ENCODE data around the gene CTSO.
A peak's percentile ranks its signal among the peaks of the same experiment; 100 is the strongest.

CTSO gene

DNA sequence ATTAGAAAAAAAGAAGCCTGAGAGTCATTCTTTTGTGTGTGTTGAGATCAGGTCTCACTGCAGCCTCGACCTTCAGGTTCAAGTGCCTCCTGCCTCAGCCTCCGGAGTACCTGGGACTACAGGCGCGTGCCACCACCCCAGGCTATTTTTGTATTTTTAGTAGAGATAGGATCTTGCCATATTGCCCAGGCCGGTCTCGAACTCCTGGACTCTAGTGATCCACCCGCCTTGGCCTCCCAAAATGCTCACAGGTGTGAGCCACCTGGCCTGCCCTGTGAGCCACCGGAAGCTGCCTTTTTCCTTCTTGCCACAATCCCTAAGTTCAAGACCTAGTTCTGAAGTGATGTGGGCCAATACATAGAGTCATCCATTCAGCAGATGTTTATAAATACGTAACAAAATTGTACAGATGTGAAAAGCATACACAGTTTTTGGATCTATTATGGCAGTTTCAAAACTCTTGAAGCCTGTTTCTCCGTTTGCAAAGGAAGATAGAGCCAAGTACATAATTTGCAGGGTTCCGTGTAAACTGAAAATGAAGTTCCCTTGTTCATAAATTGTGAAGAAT is 536 bp upstream of the CTSO start:
- Histone ChIP-seq H3K36me3 (no peaks in the 10 kb centered on the region; the same call in 1 of the 2 replicates), H3K9me3 (ENCODE audit: severe bottlenecking) (no peaks in the 10 kb centered on the region), H3K4me3 (ENCODE audit: low read depth, low read length) (peak overlapping the region; percentile 100), H3K27ac (peak overlapping the region; percentile 90), H3K27me3 (ENCODE audit: insufficient read depth, low read depth, severe bottlenecking) (no peaks in the 10 kb centered on the region)
- TF ChIP-seq, protein P1, sequence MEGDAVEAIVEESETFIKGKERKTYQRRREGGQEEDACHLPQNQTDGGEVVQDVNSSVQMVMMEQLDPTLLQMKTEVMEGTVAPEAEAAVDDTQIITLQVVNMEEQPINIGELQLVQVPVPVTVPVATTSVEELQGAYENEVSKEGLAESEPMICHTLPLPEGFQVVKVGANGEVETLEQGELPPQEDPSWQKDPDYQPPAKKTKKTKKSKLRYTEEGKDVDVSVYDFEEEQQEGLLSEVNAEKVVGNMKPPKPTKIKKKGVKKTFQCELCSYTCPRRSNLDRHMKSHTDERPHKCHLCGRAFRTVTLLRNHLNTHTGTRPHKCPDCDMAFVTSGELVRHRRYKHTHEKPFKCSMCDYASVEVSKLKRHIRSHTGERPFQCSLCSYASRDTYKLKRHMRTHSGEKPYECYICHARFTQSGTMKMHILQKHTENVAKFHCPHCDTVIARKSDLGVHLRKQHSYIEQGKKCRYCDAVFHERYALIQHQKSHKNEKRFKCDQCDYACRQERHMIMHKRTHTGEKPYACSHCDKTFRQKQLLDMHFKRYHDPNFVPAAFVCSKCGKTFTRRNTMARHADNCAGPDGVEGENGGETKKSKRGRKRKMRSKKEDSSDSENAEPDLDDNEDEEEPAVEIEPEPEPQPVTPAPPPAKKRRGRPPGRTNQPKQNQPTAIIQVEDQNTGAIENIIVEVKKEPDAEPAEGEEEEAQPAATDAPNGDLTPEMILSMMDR (IDR thresholded peaks at IDR 0.05; ENCODE audit: low read depth, low read length) = no peak
- no peak for DNase-seq

DNA sequence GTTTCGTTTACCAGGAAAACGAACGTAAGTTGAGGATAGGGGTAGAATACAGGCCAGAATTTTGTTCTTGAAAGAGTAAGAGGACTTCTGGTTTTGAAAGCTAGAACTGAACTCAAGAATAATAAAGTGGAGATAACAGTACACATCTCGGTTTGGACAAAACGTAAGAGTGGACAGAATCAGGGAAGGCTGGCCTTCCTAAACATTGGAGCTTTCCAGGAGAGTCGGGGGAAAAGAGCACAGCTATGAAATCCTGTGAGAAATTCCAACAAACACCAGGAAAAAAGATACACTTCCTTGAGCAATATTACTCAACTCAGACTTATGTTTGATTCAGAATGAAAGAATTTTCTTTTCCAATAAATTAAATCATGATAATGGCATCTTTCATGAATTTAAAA is 1.2 kb downstream of the CTSO start:
- H3K9me3 ChIP-seq (ENCODE audit: severe bottlenecking) = no peaks in the 10 kb centered on the region
- H3K4me3 ChIP-seq (ENCODE audit: low read depth, low read length) = no peak overlapping the region
- no peak for DNase-seq
- no peak overlapping the region for H3K27ac ChIP-seq
- no peaks in the 10 kb centered on the region; the same call in 1 of the 2 replicates for H3K36me3 ChIP-seq
- H3K27me3 ChIP-seq (ENCODE audit: insufficient read depth, low read depth, severe bottlenecking) = no peaks in the 10 kb centered on the region
- TF ChIP-seq, protein P1 (IDR thresholded peaks at IDR 0.05; ENCODE audit: low read depth, low read length) = no peak

DNA sequence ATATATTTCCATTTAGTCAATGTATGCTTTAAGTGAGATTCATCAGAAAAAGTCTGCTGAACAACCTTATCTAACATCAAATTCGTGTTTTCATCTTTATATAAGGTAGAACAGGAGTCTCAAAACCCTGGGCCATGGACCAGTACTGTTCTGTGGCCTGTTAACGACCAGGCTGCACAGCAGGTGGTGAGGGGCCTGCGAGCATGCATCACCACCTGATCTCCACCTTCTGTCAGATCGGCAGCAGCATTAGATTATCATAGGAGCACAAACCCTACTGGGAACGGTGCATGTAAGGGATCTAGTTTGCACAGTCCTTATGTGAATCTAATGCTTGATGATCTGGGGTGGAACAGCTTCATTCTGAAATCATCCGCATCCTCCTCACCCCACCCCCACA is 3.2 kb downstream of the CTSO start:
- peak; percentile 72 for DNase-seq
- Histone ChIP-seq H3K36me3 (no peaks in the 10 kb centered on the region; the same call in 1 of the 2 replicates), H3K27ac (no peak overlapping the region), H3K4me3 (ENCODE audit: low read depth, low read length) (no peak overlapping the region), H3K27me3 (ENCODE audit: insufficient read depth, low read depth, severe bottlenecking) (no peaks in the 10 kb centered on the region), H3K9me3 (ENCODE audit: severe bottlenecking) (no peaks in the 10 kb centered on the region)
- TF ChIP-seq, protein P1 (IDR thresholded peaks at IDR 0.05; ENCODE audit: low read depth, low read length) = no peak

DNA sequence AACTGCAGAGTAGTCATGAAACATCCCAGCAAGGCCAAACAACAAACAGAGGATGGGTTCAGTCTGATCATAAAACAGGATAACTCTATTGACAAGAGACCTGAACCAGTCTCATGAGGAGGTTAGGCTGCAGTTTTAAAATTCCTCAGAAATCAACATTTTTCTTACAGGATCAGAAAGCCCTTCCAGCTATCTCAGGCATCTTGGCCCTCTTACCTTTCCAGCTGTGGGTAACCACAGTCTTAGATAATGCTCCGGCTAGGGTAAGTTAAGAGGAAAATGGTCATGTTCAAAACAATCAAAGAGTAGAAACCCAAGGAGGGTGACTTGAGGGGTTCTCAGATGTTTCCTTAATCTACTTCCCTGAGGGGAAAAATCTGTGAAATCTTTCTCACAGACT is 5.1 kb downstream of the CTSO start:
- Histone ChIP-seq H3K9me3 (ENCODE audit: severe bottlenecking) (no peaks in the 10 kb centered on the region), H3K27me3 (ENCODE audit: insufficient read depth, low read depth, severe bottlenecking) (no peaks in the 10 kb centered on the region), H3K27ac (no peak overlapping the region), H3K36me3 (no peaks in the 10 kb centered on the region), H3K4me3 (ENCODE audit: low read depth, low read length) (no peak overlapping the region)
- DNase-seq = no peak
- TF ChIP-seq, protein P1 (IDR thresholded peaks at IDR 0.05; ENCODE audit: low read depth, low read length) = no peak

DNA sequence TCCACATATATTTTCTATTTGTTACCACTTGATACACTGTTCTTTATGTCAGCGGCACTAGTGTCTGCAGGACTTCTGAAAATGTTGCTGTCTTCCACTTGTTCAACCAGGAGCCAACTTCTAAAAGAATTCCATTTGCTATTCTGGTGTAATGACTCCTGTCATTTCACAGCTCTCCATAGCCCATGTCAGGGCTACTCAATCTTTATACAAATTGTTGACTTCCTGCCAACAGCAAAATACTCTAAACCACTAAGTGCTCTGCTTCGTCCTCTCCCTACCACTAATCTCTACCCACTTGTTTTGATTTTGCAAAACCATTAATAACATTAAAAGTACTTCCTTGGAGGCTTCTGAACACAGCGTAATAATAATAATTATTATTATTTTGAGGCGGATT is 7.2 kb downstream of the CTSO start:
- TF ChIP-seq, protein P1 (IDR thresholded peaks at IDR 0.05; ENCODE audit: low read depth, low read length) = no peak
- Histone ChIP-seq H3K36me3 (no peaks in the 10 kb centered on the region), H3K27ac (no peak overlapping the region), H3K27me3 (ENCODE audit: insufficient read depth, low read depth, severe bottlenecking) (no peaks in the 10 kb centered on the region), H3K4me3 (ENCODE audit: low read depth, low read length) (no peak overlapping the region), H3K9me3 (ENCODE audit: severe bottlenecking) (no peaks in the 10 kb centered on the region)
- DNase-seq = no peak

DNA sequence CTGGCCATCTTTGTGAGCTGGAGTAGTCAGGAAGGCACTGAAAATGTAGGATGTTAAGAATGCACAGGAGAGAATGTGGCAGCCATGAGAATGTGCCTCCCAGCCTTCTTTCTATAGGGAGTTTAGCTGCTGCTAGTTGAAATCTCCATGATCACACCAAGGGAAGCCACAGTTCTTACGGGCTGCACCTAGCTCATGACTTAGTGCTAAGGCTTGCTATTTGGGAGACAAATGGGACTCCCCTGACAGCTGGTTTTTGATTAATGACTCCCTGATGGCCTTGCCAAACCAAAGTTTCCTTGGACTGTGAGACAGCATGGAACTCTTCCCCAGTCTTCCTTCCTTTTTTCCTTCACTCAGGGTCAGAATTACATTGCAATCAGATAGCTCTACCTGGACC is 9.2 kb downstream of the CTSO start:
- Histone ChIP-seq H3K4me3 (ENCODE audit: low read depth, low read length) (no peak overlapping the region), H3K9me3 (ENCODE audit: severe bottlenecking) (no peaks in the 10 kb centered on the region), H3K27ac (no peak overlapping the region), H3K27me3 (ENCODE audit: insufficient read depth, low read depth, severe bottlenecking) (no peaks in the 10 kb centered on the region), H3K36me3 (no peaks in the 10 kb centered on the region)
- TF ChIP-seq, protein P1 (IDR thresholded peaks at IDR 0.05; ENCODE audit: low read depth, low read length) = no peak
- no peak for DNase-seq
